WTC11 (cell line): ENCODE results near the gene MSI2.

Experiments used
- CREB1 ChIP-seq: sonication (generic); formaldehyde crosslinking; IDR thresholded peaks from 2 replicates; pipeline ENCODE4 v1.8.0; 2023; ENCODE audit warnings: mild to moderate bottlenecking, missing genetic modification reagents
- CREM ChIP-seq: sonication (generic); formaldehyde crosslinking; IDR thresholded peaks from 2 replicates; pipeline ENCODE4 v1.8.1; 2022; ENCODE audit warnings: mild to moderate bottlenecking, missing genetic modification reagents, moderate library complexity
- NR2C2 ChIP-seq: sonication (generic); formaldehyde crosslinking; IDR thresholded peaks from 2 replicates; pipeline ENCODE4 v1.8.0; 2022; ENCODE audit warnings: mild to moderate bottlenecking, missing genetic modification reagents
- TCF7 ChIP-seq: sonication (generic); formaldehyde crosslinking; IDR thresholded peaks from 2 replicates; pipeline ENCODE4 v1.8.0; 2022; ENCODE audit warnings: mild to moderate bottlenecking, low read depth, missing genetic modification reagents, moderate library complexity
- ZNF317 ChIP-seq: sonication (generic); formaldehyde crosslinking; IDR thresholded peaks from 2 replicates; pipeline ENCODE4 v1.8.1; 2023; ENCODE audit warnings: low read depth, mild to moderate bottlenecking, moderate library complexity, missing genetic modification reagents, borderline replicate concordance
- TF ChIP-seq, protein P1 (sequence below): fragments of 200-600 bp; IDR thresholded peaks from 2 replicates; pipeline ENCODE4 v1.8.0; 2022; ENCODE audit warnings: antibody characterized with exemption
- TF ChIP-seq, protein P2 (sequence below): sonication (generic); formaldehyde crosslinking; IDR thresholded peaks from 2 replicates; pipeline ENCODE4 v1.8.1; 2022; ENCODE audit warnings: low read depth, mild to moderate bottlenecking, moderate library complexity, missing genetic modification reagents, borderline replicate concordance
- TF ChIP-seq, protein P3 (sequence below): sonication (generic); formaldehyde crosslinking; conservative IDR thresholded peaks from 2 replicates; pipeline ENCODE4 v1.8.1; 2022; ENCODE audit warnings: mild to moderate bottlenecking, missing genetic modification reagents
- TF ChIP-seq, protein P4 (sequence below): sonication (generic); formaldehyde crosslinking; IDR thresholded peaks from 2 replicates; pipeline ENCODE4 v1.8.1; 2022; ENCODE audit warnings: mild to moderate bottlenecking, moderate library complexity, missing genetic modification reagents

DNA sequence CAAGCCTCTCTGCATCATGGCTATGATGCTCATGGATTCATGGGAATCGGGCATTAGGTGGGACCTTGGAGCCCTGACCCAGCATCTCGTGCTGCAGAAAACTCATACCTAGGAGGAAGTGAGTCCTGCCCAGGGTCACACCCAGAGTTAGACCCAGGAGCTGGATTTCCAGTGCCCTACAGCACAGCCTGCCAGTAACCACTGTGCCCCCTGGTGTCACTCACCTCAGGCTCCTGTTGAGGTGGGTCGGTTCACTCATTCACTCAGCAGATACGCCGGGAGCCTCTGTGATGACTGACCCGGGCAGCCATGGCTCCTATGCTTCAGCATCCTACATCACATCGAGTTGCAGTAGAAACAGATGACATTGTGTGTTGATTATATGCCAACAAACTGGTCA lies 143.4 kb downstream of the MSI2 start:
- TF ChIP-seq, protein P1, sequence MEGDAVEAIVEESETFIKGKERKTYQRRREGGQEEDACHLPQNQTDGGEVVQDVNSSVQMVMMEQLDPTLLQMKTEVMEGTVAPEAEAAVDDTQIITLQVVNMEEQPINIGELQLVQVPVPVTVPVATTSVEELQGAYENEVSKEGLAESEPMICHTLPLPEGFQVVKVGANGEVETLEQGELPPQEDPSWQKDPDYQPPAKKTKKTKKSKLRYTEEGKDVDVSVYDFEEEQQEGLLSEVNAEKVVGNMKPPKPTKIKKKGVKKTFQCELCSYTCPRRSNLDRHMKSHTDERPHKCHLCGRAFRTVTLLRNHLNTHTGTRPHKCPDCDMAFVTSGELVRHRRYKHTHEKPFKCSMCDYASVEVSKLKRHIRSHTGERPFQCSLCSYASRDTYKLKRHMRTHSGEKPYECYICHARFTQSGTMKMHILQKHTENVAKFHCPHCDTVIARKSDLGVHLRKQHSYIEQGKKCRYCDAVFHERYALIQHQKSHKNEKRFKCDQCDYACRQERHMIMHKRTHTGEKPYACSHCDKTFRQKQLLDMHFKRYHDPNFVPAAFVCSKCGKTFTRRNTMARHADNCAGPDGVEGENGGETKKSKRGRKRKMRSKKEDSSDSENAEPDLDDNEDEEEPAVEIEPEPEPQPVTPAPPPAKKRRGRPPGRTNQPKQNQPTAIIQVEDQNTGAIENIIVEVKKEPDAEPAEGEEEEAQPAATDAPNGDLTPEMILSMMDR = no peak
- TF ChIP-seq, protein P2, sequence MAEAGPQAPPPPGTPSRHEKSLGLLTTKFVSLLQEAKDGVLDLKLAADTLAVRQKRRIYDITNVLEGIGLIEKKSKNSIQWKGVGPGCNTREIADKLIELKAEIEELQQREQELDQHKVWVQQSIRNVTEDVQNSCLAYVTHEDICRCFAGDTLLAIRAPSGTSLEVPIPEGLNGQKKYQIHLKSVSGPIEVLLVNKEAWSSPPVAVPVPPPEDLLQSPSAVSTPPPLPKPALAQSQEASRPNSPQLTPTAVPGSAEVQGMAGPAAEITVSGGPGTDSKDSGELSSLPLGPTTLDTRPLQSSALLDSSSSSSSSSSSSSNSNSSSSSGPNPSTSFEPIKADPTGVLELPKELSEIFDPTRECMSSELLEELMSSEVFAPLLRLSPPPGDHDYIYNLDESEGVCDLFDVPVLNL (CRISPR knock-in tag) = no peak
- TF ChIP-seq ZNF317 (CRISPR knock-in tag) = no peak
- TF ChIP-seq NR2C2 (CRISPR knock-in tag) = no peak
- no peak for TF ChIP-seq CREB1
- TF ChIP-seq, protein P3, sequence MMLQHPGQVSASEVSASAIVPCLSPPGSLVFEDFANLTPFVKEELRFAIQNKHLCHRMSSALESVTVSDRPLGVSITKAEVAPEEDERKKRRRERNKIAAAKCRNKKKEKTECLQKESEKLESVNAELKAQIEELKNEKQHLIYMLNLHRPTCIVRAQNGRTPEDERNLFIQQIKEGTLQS = no peak
- no peak for TF ChIP-seq TCF7 (CRISPR knock-in tag)
- TF ChIP-seq, protein P4, sequence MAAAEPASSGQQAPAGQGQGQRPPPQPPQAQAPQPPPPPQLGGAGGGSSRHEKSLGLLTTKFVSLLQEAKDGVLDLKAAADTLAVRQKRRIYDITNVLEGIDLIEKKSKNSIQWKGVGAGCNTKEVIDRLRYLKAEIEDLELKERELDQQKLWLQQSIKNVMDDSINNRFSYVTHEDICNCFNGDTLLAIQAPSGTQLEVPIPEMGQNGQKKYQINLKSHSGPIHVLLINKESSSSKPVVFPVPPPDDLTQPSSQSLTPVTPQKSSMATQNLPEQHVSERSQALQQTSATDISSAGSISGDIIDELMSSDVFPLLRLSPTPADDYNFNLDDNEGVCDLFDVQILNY (CRISPR knock-in tag) = no peak
- TF ChIP-seq CREM (CRISPR knock-in tag) = no peak
